Type B pancreatic cell (in vitro differentiated cells): ENCODE measurements around the gene ZBTB46. TPM values are rescaled to one million over a fixed set of nuclear protein-coding genes. Genes with fewer than 3 reads are reported as not detected.
A peak's percentile ranks its signal among the peaks of the same experiment; 100 is the strongest.

Experiments used
- DNase-seq: peaks from one replicate; pipeline ENCODE4 v3.0.0; 2021; ENCODE audit warnings: mixed read lengths; ENCODE audit not compliant: unreplicated experiment; ENCODE audit errors: extremely low spot score
- H3K27ac Mint-ChIP-seq: 2 replicates; pipeline ENCODE4 v1.8.0; 2021; ENCODE audit warnings: mild to moderate bottlenecking, mixed read lengths
- H3K27me3 Mint-ChIP-seq: 2 replicates; pipeline ENCODE4 v1.8.0; 2021; ENCODE audit warnings: mixed read lengths
- H3K36me3 Mint-ChIP-seq: 2 replicates; pipeline ENCODE4 v1.8.0; 2021; ENCODE audit warnings: mixed read lengths
- H3K4me1 Mint-ChIP-seq: one replicate; pipeline ENCODE4 v1.8.0; 2021; ENCODE audit warnings: mixed read lengths; ENCODE audit not compliant: unreplicated experiment
- H3K4me3 Mint-ChIP-seq: 2 replicates; pipeline ENCODE4 v1.8.0; 2021; ENCODE audit warnings: mild to moderate bottlenecking, mixed read lengths
- H3K9me3 Mint-ChIP-seq: 2 replicates; pipeline ENCODE4 v1.8.0; 2021; ENCODE audit warnings: mixed read lengths
- CTCF ChIP-seq: fragments of 200-600 bp; sonication (generic); conservative IDR thresholded peaks from 2 replicates; pipeline ENCODE4 v1.5.0; 2021; ENCODE audit warnings: antibody characterized with exemption, mild to moderate bottlenecking
- total RNA-seq: library from RNA; stranded (reverse); gene quantifications from 2 replicates; pipeline ENCODE4 v1.2.1, GENCODE V29; 2021; ENCODE audit warnings: low replicate concordance

The ZBTB46 gene
- total RNA-seq, 1 donor from 2014 or later: 13.6 TPM

- no peak for TF ChIP-seq CTCF
- H3K4me1 Mint-ChIP-seq: peaks cover 3% of the 10 kb centered on the region
- no peak overlapping the region for H3K27ac Mint-ChIP-seq
- no peak for DNase-seq
- no peak overlapping the region for H3K4me3 Mint-ChIP-seq
- H3K27me3 Mint-ChIP-seq: no peaks in the 10 kb centered on the region
- no peaks in the 10 kb centered on the region for H3K9me3 Mint-ChIP-seq
- no peaks in the 10 kb centered on the region for H3K36me3 Mint-ChIP-seq
These were observed 15.8 kb upstream of the ZBTB46 start for GRCh38 chr20:63846888-63847236.

- peaks cover 3% of the 10 kb centered on the region for H3K4me1 Mint-ChIP-seq
- no peak for DNase-seq
- no peak for TF ChIP-seq CTCF
- H3K27me3 Mint-ChIP-seq: no peaks in the 10 kb centered on the region
- H3K9me3 Mint-ChIP-seq: no peaks in the 10 kb centered on the region
- H3K4me3 Mint-ChIP-seq: peak overlapping the region; percentile 78
- H3K27ac Mint-ChIP-seq: peak overlapping the region; percentile 46
- H3K36me3 Mint-ChIP-seq: no peaks in the 10 kb centered on the region
These were observed 15.2 kb upstream of the ZBTB46 start for GRCh38 chr20:63846128-63846771.

GRCh38 chr20:63844511-63844991, 13.5 kb upstream of the ZBTB46 start:
- no peaks in the 10 kb centered on the region for H3K4me1 Mint-ChIP-seq
- DNase-seq: no peak
- no peak overlapping the region for H3K27ac Mint-ChIP-seq

GRCh38 chr20:63843778-63844177, 12.7 kb upstream of the ZBTB46 start:
- no peaks in the 10 kb centered on the region for H3K27me3 Mint-ChIP-seq
- no peaks in the 10 kb centered on the region for H3K36me3 Mint-ChIP-seq
- TF ChIP-seq CTCF: no peak
- H3K4me3 Mint-ChIP-seq: no peak overlapping the region
- H3K9me3 Mint-ChIP-seq: no peaks in the 10 kb centered on the region
- DNase-seq: no peak
- no peaks in the 10 kb centered on the region for H3K4me1 Mint-ChIP-seq
- H3K27ac Mint-ChIP-seq: no peak overlapping the region

More at GRCh38 chr20:63844511-63844991, 13.5 kb upstream of the ZBTB46 start:
- no peaks in the 10 kb centered on the region for H3K36me3 Mint-ChIP-seq
- H3K27me3 Mint-ChIP-seq: no peaks in the 10 kb centered on the region
- no peak for TF ChIP-seq CTCF
- no peaks in the 10 kb centered on the region for H3K9me3 Mint-ChIP-seq
- no peak overlapping the region for H3K4me3 Mint-ChIP-seq

GRCh38 chr20:63843222-63843621, 12.2 kb upstream of the ZBTB46 start:
- Mint-ChIP-seq H3K27me3 (no peaks in the 10 kb centered on the region), H3K9me3 (no peaks in the 10 kb centered on the region), H3K4me3 (no peak overlapping the region), H3K27ac (no peak overlapping the region), H3K36me3 (no peaks in the 10 kb centered on the region), H3K4me1 (peaks cover 3% of the 10 kb centered on the region)
- DNase-seq: no peak
- no peak for TF ChIP-seq CTCF
